Astrocyte of the hippocampus (primary cell): ENCODE results near the gene CHRNB2.

ENCODE experiments used
- DNase-seq: peaks from one replicate; pipeline ENCODE4 v3.0.0; 2011; ENCODE audit warnings: low read depth, low spot score

The CHRNB2 gene

GRCh38 chr1:154609398-154610380, 42.1 kb downstream of the CHRNB2 start:
- peak; percentile 49 for DNase-seq

GRCh38 chr1:154611150-154611862, 43.7 kb downstream of the CHRNB2 start:
- DNase-seq = no peak

GRCh38 chr1:154614247-154614646, 46.7 kb downstream of the CHRNB2 start:
- no peak for DNase-seq

GRCh38 chr1:154614901-154615300, 47.3 kb downstream of the CHRNB2 start:
- DNase-seq = no peak

GRCh38 chr1:154615411-154615810, 47.8 kb downstream of the CHRNB2 start:
- no peak for DNase-seq

GRCh38 chr1:154616659-154617345, 49.2 kb downstream of the CHRNB2 start:
- DNase-seq = no peak

GRCh38 chr1:154619181-154619948, 51.8 kb downstream of the CHRNB2 start:
- DNase-seq = peak; percentile 50

- DNase-seq = no peak
These were observed 53.2 kb downstream of the CHRNB2 start for GRCh38 chr1:154620751-154621150.

- no peak for DNase-seq
These were observed 54.3 kb downstream of the CHRNB2 start for GRCh38 chr1:154621875-154622274.

- DNase-seq = no peak
These were observed 55.0 kb downstream of the CHRNB2 start for GRCh38 chr1:154622503-154623039.

- DNase-seq = no peak
These were observed 55.8 kb downstream of the CHRNB2 start for GRCh38 chr1:154623358-154623757.

- peak; percentile 82 for DNase-seq
These were observed 57.4 kb downstream of the CHRNB2 start for GRCh38 chr1:154624746-154625643.

- no peak for DNase-seq
These were observed 59.1 kb downstream of the CHRNB2 start for GRCh38 chr1:154626456-154627256.

GRCh38 chr1:154627257-154628120, 59.9 kb downstream of the CHRNB2 start:
- DNase-seq = peak; percentile 96

GRCh38 chr1:154628121-154628405, 60.5 kb downstream of the CHRNB2 start:
- no peak for DNase-seq

GRCh38 chr1:154629061-154629674, 61.6 kb downstream of the CHRNB2 start:
- DNase-seq = no peak
